Mammary epithelial cell (primary cell): ENCODE data around the gene DUSP16.

Source experiments
- EZH2 ChIP-seq: IDR thresholded peaks from 2 replicates; pipeline ENCODE4 v1.6.1; 2012; ENCODE audit warnings: low read length, inconsistent platforms, borderline replicate concordance
- TF ChIP-seq, protein P1 (sequence below), 2 donors: IDR thresholded peaks in 1 of 2; conservative IDR thresholded peaks in 1 of 2; 2 replicates each; pipeline ENCODE4 v1.5.1; 2011 to 2012; ENCODE audit warnings: inconsistent platforms in 2 of 2, low read length in 2 of 2, mild to moderate bottlenecking in 2 of 2, control low read depth in 1 of 2, low read depth in 1 of 2; ENCODE audit not compliant: insufficient read depth in 1 of 2; ENCODE audit errors: extremely low read depth in 1 of 2

DNA sequence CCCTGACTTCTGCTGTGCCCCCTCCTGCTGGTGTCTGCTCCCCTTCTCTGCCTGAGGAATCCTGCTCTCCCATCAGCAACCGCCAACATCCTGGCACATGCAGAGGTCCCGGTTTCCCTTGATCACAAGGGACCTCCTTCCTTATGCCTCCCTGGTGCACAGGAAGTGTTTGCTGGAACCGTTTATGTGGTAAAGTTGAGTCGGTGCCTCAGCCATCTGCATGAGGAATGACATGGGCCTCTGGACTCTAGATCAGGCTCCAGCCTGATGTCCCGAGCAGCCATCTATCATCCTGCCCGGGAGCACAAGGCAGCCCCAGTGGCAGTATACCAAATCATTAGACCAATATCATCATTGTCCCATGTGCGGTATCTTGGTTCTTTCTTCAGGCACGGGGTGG is 115.4 kb downstream of the DUSP16 start:
- TF ChIP-seq EZH2: no peak
- TF ChIP-seq, protein P1, sequence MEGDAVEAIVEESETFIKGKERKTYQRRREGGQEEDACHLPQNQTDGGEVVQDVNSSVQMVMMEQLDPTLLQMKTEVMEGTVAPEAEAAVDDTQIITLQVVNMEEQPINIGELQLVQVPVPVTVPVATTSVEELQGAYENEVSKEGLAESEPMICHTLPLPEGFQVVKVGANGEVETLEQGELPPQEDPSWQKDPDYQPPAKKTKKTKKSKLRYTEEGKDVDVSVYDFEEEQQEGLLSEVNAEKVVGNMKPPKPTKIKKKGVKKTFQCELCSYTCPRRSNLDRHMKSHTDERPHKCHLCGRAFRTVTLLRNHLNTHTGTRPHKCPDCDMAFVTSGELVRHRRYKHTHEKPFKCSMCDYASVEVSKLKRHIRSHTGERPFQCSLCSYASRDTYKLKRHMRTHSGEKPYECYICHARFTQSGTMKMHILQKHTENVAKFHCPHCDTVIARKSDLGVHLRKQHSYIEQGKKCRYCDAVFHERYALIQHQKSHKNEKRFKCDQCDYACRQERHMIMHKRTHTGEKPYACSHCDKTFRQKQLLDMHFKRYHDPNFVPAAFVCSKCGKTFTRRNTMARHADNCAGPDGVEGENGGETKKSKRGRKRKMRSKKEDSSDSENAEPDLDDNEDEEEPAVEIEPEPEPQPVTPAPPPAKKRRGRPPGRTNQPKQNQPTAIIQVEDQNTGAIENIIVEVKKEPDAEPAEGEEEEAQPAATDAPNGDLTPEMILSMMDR (conservative IDR thresholded peaks at IDR 0.05 in 1 of 2, IDR thresholded peaks at IDR 0.05 in 1 of 2; ENCODE audit: extremely low read depth in 1 of 2, insufficient read depth in 1 of 2, low read depth in 1 of 2, low read length in 2 of 2): no peak
